Stomach (tissue), 4 donors: Measurements from ENCODE around the gene R3HCC1L.

ENCODE experiments used
- CTCF ChIP-seq, 7 experiments: fragments of 450-650 bp in 4 of 7; fragments of 200-600 bp in 3 of 7; sonication (generic) in 3 of 7; IDR thresholded peaks; one replicate each; pipeline ENCODE4 v1.5.1; 2016 to 2019; ENCODE audit warnings: antibody characterized with exemption in 7 of 7, control low read depth in 2 of 7, mild to moderate bottlenecking in 1 of 7
- EP300 ChIP-seq: sonication (generic); formaldehyde crosslinking; IDR thresholded peaks from one replicate; pipeline ENCODE4 v1.6.1; 2017; ENCODE audit warnings: antibody characterized with exemption
- POLR2A ChIP-seq, 4 donors: fragments of 450-650 bp; IDR thresholded peaks; one replicate each; pipeline ENCODE4 v1.6.1; 2016; ENCODE audit warnings: antibody characterized with exemption in 4 of 4, control low read depth in 2 of 4, mild to moderate bottlenecking in 1 of 4, moderate library complexity in 1 of 4
- POLR2AphosphoS5 ChIP-seq, 3 donors: sonication (generic); formaldehyde crosslinking; IDR thresholded peaks; one replicate each; pipeline ENCODE4 v1.6.1; 2016; ENCODE audit warnings: antibody characterized with exemption in 3 of 3

GRCh38 chr10:98128802-98129201, 5.7 kb upstream of the R3HCC1L start:
- TF ChIP-seq CTCF (IDR thresholded peaks at IDR 0.05) (no peak), POLR2A (IDR thresholded peaks at IDR 0.05) (no peak), EP300 (no peak), POLR2AphosphoS5 (IDR thresholded peaks at IDR 0.05) (no peak)
